ENCODE results near the gene RAB12. TPM values are rescaled to one million over a fixed set of nuclear protein-coding genes. Genes with fewer than 3 reads are reported as not detected.

RAB12 gene
- total RNA-seq, 1 donor, result 64.8 TPM

GRCh38 chr18:8584798-8585197, 24.4 kb upstream of the RAB12 start:
- no peak for TF ChIP-seq CTCF (IDR thresholded peaks at IDR 0.05; ENCODE audit: insufficient read depth, low read depth, low read length)
- H3K4me3 ChIP-seq (ENCODE audit: low read depth, low read length), result no peak overlapping the region
- DNase-seq (ENCODE audit: low read depth), result no peak

- TF ChIP-seq CTCF (IDR thresholded peaks at IDR 0.05; ENCODE audit: insufficient read depth, low read depth, low read length), result no peak
- no peak for DNase-seq (ENCODE audit: low read depth)
- H3K4me3 ChIP-seq (ENCODE audit: low read depth, low read length), result no peak overlapping the region
Measured at GRCh38 chr18:8586941-8587340, 22.3 kb upstream of the RAB12 start.

GRCh38 chr18:8595445-8595844, 13.8 kb upstream of the RAB12 start:
- TF ChIP-seq CTCF (IDR thresholded peaks at IDR 0.05; ENCODE audit: insufficient read depth, low read depth, low read length), result no peak
- no peak overlapping the region for H3K4me3 ChIP-seq (ENCODE audit: low read depth, low read length)
- no peak for DNase-seq (ENCODE audit: low read depth)

GRCh38 chr18:8601277-8602032, 7.8 kb upstream of the RAB12 start:
- no peak for DNase-seq (ENCODE audit: low read depth)

GRCh38 chr18:8602040-8602439, 7.2 kb upstream of the RAB12 start:
- no peak for TF ChIP-seq CTCF (IDR thresholded peaks at IDR 0.05; ENCODE audit: insufficient read depth, low read depth, low read length)
- H3K4me3 ChIP-seq (ENCODE audit: low read depth, low read length), result no peak overlapping the region
- DNase-seq (ENCODE audit: low read depth), result no peak

More at GRCh38 chr18:8601277-8602032, 7.8 kb upstream of the RAB12 start:
- TF ChIP-seq CTCF (IDR thresholded peaks at IDR 0.05; ENCODE audit: insufficient read depth, low read depth, low read length), result no peak
- no peak overlapping the region for H3K4me3 ChIP-seq (ENCODE audit: low read depth, low read length)

GRCh38 chr18:8602557-8602956, 6.7 kb upstream of the RAB12 start:
- no peak for DNase-seq (ENCODE audit: low read depth)
- TF ChIP-seq CTCF (IDR thresholded peaks at IDR 0.05; ENCODE audit: insufficient read depth, low read depth, low read length), result no peak
- H3K4me3 ChIP-seq (ENCODE audit: low read depth, low read length), result no peak overlapping the region

Data from fibroblast of villous mesenchyme (primary cell).